IMR-90 (cell line): Measurements from ENCODE around the gene TNPO2. TPM values are rescaled to one million over a fixed set of nuclear protein-coding genes. Genes with fewer than 3 reads are reported as not detected.

Experiments
- ATAC-seq: fragments of 200-7000 bp; cut with Tn5 transposase; 2 replicates; pipeline ENCODE4 v1.9.1; 2020; ENCODE audit warnings: low read depth, mild to moderate bottlenecking, moderate library complexity
- BruUV-seq: library from RNA; stranded (reverse); fragments of 400-500 nt; replicated peaks from 2 replicates; lab custom pipeline; 2021; lab: Mats Ljungman, UMichigan
- CTCF ChIA-PET: fragments of 300-600 bp; formaldehyde crosslinking; extraction: SDS; loops from one replicate; lab custom pipeline; 2021; ENCODE audit warnings: antibody characterized with exemption; lab: Yijun Ruan, JAX
- POLR2A ChIA-PET: fragments of 300-600 bp; sonication (Branson Sonifier 250); formaldehyde crosslinking; loops from one replicate; lab custom pipeline; 2022; ENCODE audit warnings: antibody characterized with exemption; ENCODE audit not compliant: unreplicated experiment; lab: Charles Lee
- DNase-seq: peaks from one replicate; pipeline ENCODE4 v3.0.0; 2013
- H2AFZ ChIP-seq: replicated peaks from 2 replicates; pipeline ENCODE3; 2013; ENCODE audit warnings: low read length, mild to moderate bottlenecking; ENCODE audit not compliant: poor library complexity
- H2AK5ac ChIP-seq: 2 replicates; pipeline ENCODE4 v1.6.1; 2013; ENCODE audit warnings: low read depth, low read length, inconsistent platforms
- H2AK9ac ChIP-seq: replicated peaks from 2 replicates; pipeline ENCODE3; 2013; ENCODE audit warnings: mild to moderate bottlenecking, low read depth, low read length, moderate library complexity; ENCODE audit not compliant: poor library complexity
- H2BK120ac ChIP-seq: 2 replicates; pipeline ENCODE4 v1.6.1; 2013; ENCODE audit warnings: low read depth, low read length, inconsistent platforms
- H2BK15ac ChIP-seq: 3 replicates; pipeline ENCODE4 v1.6.1; 2013; ENCODE audit warnings: low read depth, low read length, inconsistent platforms
- H2BK20ac ChIP-seq: 2 replicates; pipeline ENCODE4 v1.6.1; 2013; ENCODE audit warnings: low read depth, mild to moderate bottlenecking, inconsistent platforms, low read length, moderate library complexity
- H2BK5ac ChIP-seq: 2 replicates; pipeline ENCODE4 v1.6.1; 2013; ENCODE audit warnings: mild to moderate bottlenecking, low read depth, low read length, inconsistent platforms; ENCODE audit not compliant: poor library complexity, severe bottlenecking
- H3K14ac ChIP-seq: replicated peaks from 2 replicates; pipeline ENCODE4 v1.6.1; 2013; ENCODE audit warnings: low read depth, low read length, inconsistent platforms
- H3K18ac ChIP-seq: 2 replicates; pipeline ENCODE4 v1.6.1; 2013; ENCODE audit warnings: low read depth, low read length, control low read depth
- H3K23ac ChIP-seq: 2 replicates; pipeline ENCODE4 v1.6.1; 2013; ENCODE audit warnings: low read depth, low read length, inconsistent platforms
- H3K27ac ChIP-seq: 2 replicates; pipeline ENCODE4 v1.5.1; 2013; ENCODE audit warnings: mild to moderate bottlenecking, control low read depth, low read length; ENCODE audit not compliant: insufficient read depth
- H3K27me3 ChIP-seq: 2 replicates; pipeline ENCODE4 v1.6.1; 2013; ENCODE audit warnings: low read length; ENCODE audit not compliant: control insufficient read depth, insufficient read depth
- H3K36me3 ChIP-seq: 2 replicates; pipeline ENCODE4 v1.6.1; 2013; ENCODE audit warnings: low read length, mixed read lengths; ENCODE audit not compliant: control insufficient read depth, insufficient read depth
- H3K4ac ChIP-seq: 2 replicates; pipeline ENCODE4 v1.6.1; 2013; ENCODE audit warnings: low read depth, low read length, inconsistent platforms
- H3K4me1 ChIP-seq: 2 replicates; pipeline ENCODE4 v1.6.1; 2013; ENCODE audit warnings: low read length, mixed read lengths; ENCODE audit not compliant: control insufficient read depth, insufficient read depth
- H3K4me2 ChIP-seq: 2 replicates; pipeline ENCODE4 v1.6.1; 2013; ENCODE audit warnings: low read depth, mild to moderate bottlenecking, control low read depth, low read length, moderate library complexity
- H3K4me3 ChIP-seq: 2 replicates; pipeline ENCODE4 v1.5.1; 2013; ENCODE audit warnings: low read depth, mild to moderate bottlenecking, control low read depth, low read length, moderate library complexity; ENCODE audit not compliant: insufficient read depth
- H3K56ac ChIP-seq: 2 replicates; pipeline ENCODE4 v1.6.1; 2013; ENCODE audit warnings: low read length, inconsistent platforms; ENCODE audit not compliant: insufficient read depth; ENCODE audit errors: extremely low read depth
- H3K79me1 ChIP-seq, 2 experiments: 2 replicates each; pipeline ENCODE4 v1.6.1; 2013; ENCODE audit warnings: low read length in 2 of 2, inconsistent platforms in 1 of 2, low read depth in 1 of 2
- H3K9ac ChIP-seq: 2 replicates; pipeline ENCODE4 v1.6.1; 2013; ENCODE audit warnings: low read depth, low read length, control low read depth
- H3K9me1 ChIP-seq: 2 replicates; pipeline ENCODE4 v1.6.1; 2013; ENCODE audit warnings: low read length, inconsistent platforms; ENCODE audit not compliant: insufficient read depth
- H3K9me3 ChIP-seq: 2 replicates; pipeline ENCODE4 v1.6.1; 2013; ENCODE audit warnings: low read length; ENCODE audit not compliant: control insufficient read depth, insufficient read depth
- H4K20me1 ChIP-seq: 2 replicates; pipeline ENCODE4 v1.6.1; 2013; ENCODE audit warnings: low read length, inconsistent platforms; ENCODE audit not compliant: insufficient read depth
- H4K5ac ChIP-seq: 2 replicates; pipeline ENCODE4 v1.6.1; 2013; ENCODE audit warnings: mild to moderate bottlenecking, low read depth, low read length, control low read depth
- H4K8ac ChIP-seq, 2 experiments: 2 replicates each; pipeline ENCODE4 v1.6.1; 2013; ENCODE audit warnings: low read depth in 2 of 2, low read length in 2 of 2, control low read depth in 1 of 2, inconsistent platforms in 1 of 2
- H4K91ac ChIP-seq: 2 replicates; pipeline ENCODE4 v1.6.1; 2013; ENCODE audit warnings: low read depth, low read length, inconsistent platforms; ENCODE audit not compliant: insufficient read depth
- BHLHE40 ChIP-seq: fragments of 150-350 bp; IDR thresholded peaks from 2 replicates; pipeline ENCODE4 v1.6.1; 2016; ENCODE audit warnings: mild to moderate bottlenecking, low read depth, low read length
- CEBPB ChIP-seq: IDR thresholded peaks from 2 replicates; pipeline ENCODE4 v1.6.1; 2012; ENCODE audit warnings: low read depth, low read length, improper control_type of control experiment
- CHD1 ChIP-seq: IDR thresholded peaks from 2 replicates; pipeline ENCODE4 v1.6.1; 2012; ENCODE audit warnings: low read depth, low read length, improper control_type of control experiment
- FOS ChIP-seq: fragments of 150-350 bp; IDR thresholded peaks from 2 replicates; pipeline ENCODE4 v1.6.1; 2016; ENCODE audit warnings: low read depth, low read length
- MAFK ChIP-seq: IDR thresholded peaks from 2 replicates; pipeline ENCODE4 v1.6.1; 2012; ENCODE audit warnings: low read depth, low read length, improper control_type of control experiment
- MXI1 ChIP-seq: IDR thresholded peaks from 2 replicates; pipeline ENCODE4 v1.6.1; 2012; ENCODE audit warnings: low read depth, mild to moderate bottlenecking, low read length, moderate library complexity, borderline replicate concordance
- NFE2L2 ChIP-seq: fragments of 150-350 bp; IDR thresholded peaks from 2 replicates; pipeline ENCODE4 v1.6.1; 2016; ENCODE audit warnings: low read depth, mild to moderate bottlenecking, low read length
- POLR2A ChIP-seq: IDR thresholded peaks from 2 replicates; pipeline ENCODE4 v1.6.1; 2012; ENCODE audit warnings: mild to moderate bottlenecking, low read depth, low read length
- RAD21 ChIP-seq: IDR thresholded peaks from 2 replicates; pipeline ENCODE4 v1.6.1; 2012; ENCODE audit warnings: low read length, improper control_type of control experiment
- RCOR1 ChIP-seq: IDR thresholded peaks from 2 replicates; pipeline ENCODE4 v1.6.1; 2012; ENCODE audit warnings: mild to moderate bottlenecking, low read length, improper control_type of control experiment; ENCODE audit not compliant: insufficient replicate concordance
- RFX5 ChIP-seq: IDR thresholded peaks from 2 replicates; pipeline ENCODE4 v1.8.0; 2012; ENCODE audit warnings: low read depth, mild to moderate bottlenecking, low read length, moderate library complexity
- SMC3 ChIP-seq: fragments of 150-350 bp; IDR thresholded peaks from 2 replicates; pipeline ENCODE4 v1.6.1; 2016; ENCODE audit warnings: low read depth, mild to moderate bottlenecking, antibody characterized with exemption, low read length, moderate library complexity
- WGBS, 2 experiments: methylation state at CpG; one replicate each; pipeline versions ENCODE4 v1.1.5 to v1.1.7; 2013; ENCODE audit warnings: missing lambda C conversion rate in 2 of 2; ENCODE audit not compliant: insufficient read length in 1 of 2; ENCODE audit errors: extremely low coverage in 2 of 2; 5-methylcytosine and 5-hydroxymethylcytosine counted together
- dilution Hi-C: fragments of 300-500 bp; cut with HindIII; formaldehyde crosslinking; loops from one replicate; pipeline ENCODE4 v1.14.3; 2018; ENCODE audit warnings: low sequenced_read_pairs; ENCODE audit not compliant: unreplicated experiment
- in situ Hi-C: fragments of 300-500 bp; cut with MboI; formaldehyde crosslinking; loops from 3 replicates; pipeline ENCODE4 v1.14.3; 2019; ENCODE audit warnings: low sequenced_read_pairs, inconsistent platforms, mixed read lengths
- intact Hi-C: fragments of 100-400 bp; cut with micrococcal nuclease; formaldehyde crosslinking; loops from 2 replicates; pipeline ENCODE4 v1.10.0; 2022
- polyA plus RNA-seq, 3 experiments: library from polyadenylated mRNA; depleted of rRNA; stranded (reverse); fragments of >200 nt; gene quantifications; 2 replicates each; pipeline ENCODE4 v1.2.3, GENCODE V29; 2012; ENCODE audit warnings: low replicate concordance in 1 of 3
- total RNA-seq: library from RNA; depleted of rRNA; stranded (reverse); fragments of >200 nt; gene quantifications from 2 replicates; pipeline ENCODE4 v1.2.3, GENCODE V29; 2012
- TF ChIP-seq, protein P1 (sequence below): fragments of 150-350 bp; IDR thresholded peaks from 2 replicates; pipeline ENCODE4 v1.6.1; 2016; ENCODE audit warnings: low read depth, mild to moderate bottlenecking, low read length, moderate library complexity, borderline replicate concordance
- TF ChIP-seq, protein P2 (sequence below): conservative IDR thresholded peaks from 2 replicates; pipeline ENCODE4 v1.5.1; 2012; ENCODE audit warnings: mild to moderate bottlenecking, low read depth, low read length, improper control_type of control experiment

The TNPO2 gene
- total and polyA plus RNA-seq, 2 of the 4 experiments (the other 2 are of a cell fraction) = 36.0 to 77.2 TPM

DNA sequence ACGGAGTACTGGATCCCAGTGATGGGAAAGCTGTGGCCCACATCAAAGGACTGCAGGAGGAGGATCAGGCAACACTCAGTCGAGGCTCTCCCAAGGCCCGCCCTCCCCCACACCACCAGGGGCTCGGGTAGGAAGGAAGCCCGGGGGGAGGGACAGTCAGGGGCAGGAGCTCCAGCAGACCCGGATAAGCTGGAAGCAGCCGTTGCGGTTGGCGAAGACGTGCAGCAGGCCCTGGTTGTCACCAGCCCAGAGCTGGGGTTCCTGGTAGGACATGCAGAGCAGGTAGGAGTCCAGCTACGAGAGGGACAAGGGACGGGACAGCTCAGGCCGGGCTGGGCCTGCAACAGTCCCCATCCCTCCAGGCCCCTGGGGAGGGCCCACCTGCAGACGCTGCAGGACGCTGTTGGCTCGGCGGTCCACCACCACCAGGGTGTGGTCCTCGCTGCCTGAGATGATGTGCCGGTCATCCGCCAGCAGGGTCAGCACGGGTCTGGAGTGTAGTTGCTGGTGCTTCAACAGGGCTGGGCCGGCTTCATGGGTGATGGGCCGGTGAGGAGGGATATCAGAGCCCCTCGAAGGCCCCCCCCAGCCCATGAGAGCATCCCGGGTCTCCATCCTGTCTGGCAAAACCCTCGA is 34.0 kb downstream of the TNPO2 start:
- in situ Hi-C loops = no loop called here
- Histone ChIP-seq H3K27ac (no peak overlapping the region), H2BK20ac (no peak overlapping the region), H3K18ac (no peak overlapping the region), H4K20me1 (no peaks in the 10 kb centered on the region; the same call in 1 of the 2 replicates), H3K14ac (no peak overlapping the region), H3K36me3 (0 out of 2 replicates have a peak, but pooled peaks cover 2% of the 10 kb centered on the region), H2BK5ac (no peak overlapping the region), H4K91ac (no peak overlapping the region), H3K23ac (no peak overlapping the region), H4K8ac (no peak overlapping the region), H2AK5ac (no peak overlapping the region), H3K9me3 (no peaks in the 10 kb centered on the region), H3K79me1 (peaks cover 0 to 12% of the 10 kb centered on the region in 2 experiments; a peak in 3 of 4 replicates), H3K4me1 (no peaks in the 10 kb centered on the region), H3K4ac (no peak overlapping the region), H2AFZ (no peak overlapping the region), H3K4me2 (no peak overlapping the region), H2BK15ac (no peak overlapping the region), H3K27me3 (no peaks in the 10 kb centered on the region), H3K4me3 (no peak overlapping the region), H2AK9ac (no peak overlapping the region), H2BK120ac (no peak overlapping the region), H3K9ac (no peak overlapping the region), H4K5ac (no peak overlapping the region), H3K9me1 (no peaks in the 10 kb centered on the region), H3K56ac (no peak overlapping the region)
- DNase-seq = no peak
- CTCF ChIA-PET = no interaction called here
- BruUV-seq = no TSS peak
- POLR2A ChIA-PET = no interaction called here
- TF ChIP-seq, protein P1, sequence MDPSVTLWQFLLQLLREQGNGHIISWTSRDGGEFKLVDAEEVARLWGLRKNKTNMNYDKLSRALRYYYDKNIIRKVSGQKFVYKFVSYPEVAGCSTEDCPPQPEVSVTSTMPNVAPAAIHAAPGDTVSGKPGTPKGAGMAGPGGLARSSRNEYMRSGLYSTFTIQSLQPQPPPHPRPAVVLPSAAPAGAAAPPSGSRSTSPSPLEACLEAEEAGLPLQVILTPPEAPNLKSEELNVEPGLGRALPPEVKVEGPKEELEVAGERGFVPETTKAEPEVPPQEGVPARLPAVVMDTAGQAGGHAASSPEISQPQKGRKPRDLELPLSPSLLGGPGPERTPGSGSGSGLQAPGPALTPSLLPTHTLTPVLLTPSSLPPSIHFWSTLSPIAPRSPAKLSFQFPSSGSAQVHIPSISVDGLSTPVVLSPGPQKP = no peak
- TF ChIP-seq SMC3 (no peak), RCOR1 (no peak), POLR2A (no peak), MAFK (no peak), NFE2L2 (no peak), BHLHE40 (no peak), RFX5 (no peak), MXI1 (no peak), CEBPB (no peak), FOS (no peak), CHD1 (no peak), RAD21 (no peak)
- TF ChIP-seq, protein P2, sequence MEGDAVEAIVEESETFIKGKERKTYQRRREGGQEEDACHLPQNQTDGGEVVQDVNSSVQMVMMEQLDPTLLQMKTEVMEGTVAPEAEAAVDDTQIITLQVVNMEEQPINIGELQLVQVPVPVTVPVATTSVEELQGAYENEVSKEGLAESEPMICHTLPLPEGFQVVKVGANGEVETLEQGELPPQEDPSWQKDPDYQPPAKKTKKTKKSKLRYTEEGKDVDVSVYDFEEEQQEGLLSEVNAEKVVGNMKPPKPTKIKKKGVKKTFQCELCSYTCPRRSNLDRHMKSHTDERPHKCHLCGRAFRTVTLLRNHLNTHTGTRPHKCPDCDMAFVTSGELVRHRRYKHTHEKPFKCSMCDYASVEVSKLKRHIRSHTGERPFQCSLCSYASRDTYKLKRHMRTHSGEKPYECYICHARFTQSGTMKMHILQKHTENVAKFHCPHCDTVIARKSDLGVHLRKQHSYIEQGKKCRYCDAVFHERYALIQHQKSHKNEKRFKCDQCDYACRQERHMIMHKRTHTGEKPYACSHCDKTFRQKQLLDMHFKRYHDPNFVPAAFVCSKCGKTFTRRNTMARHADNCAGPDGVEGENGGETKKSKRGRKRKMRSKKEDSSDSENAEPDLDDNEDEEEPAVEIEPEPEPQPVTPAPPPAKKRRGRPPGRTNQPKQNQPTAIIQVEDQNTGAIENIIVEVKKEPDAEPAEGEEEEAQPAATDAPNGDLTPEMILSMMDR = no peak
- ATAC-seq = no peak
- dilution Hi-C loops = no loop called here
- intact Hi-C loops = no loop called here
- WGBS, 2 experiments = 90% methylated on average over 4 of the region's 26 CpGs; no CpG with 5 or more reads in 1 of the 2 experiments
